Measurements from ENCODE around the gene OVCA2.

GRCh38 chr17:2040219-2040827 lies 1.5 kb upstream of the OVCA2 start:
- TF ChIP-seq CTCF (IDR thresholded peaks at IDR 0.05) (no peak), POLR2A (IDR thresholded peaks at IDR 0.05) (no peak), POLR2AphosphoS5 (IDR thresholded peaks at IDR 0.05) (no peak), EP300 (IDR thresholded peaks at IDR 0.05) (no peak)

Data from upper lobe of left lung (tissue), 4 donors.